ENCODE results near the gene TMEM30A. TPM values are rescaled to one million over a fixed set of nuclear protein-coding genes. Genes with fewer than 3 reads are reported as not detected.
A peak's percentile ranks its signal among the peaks of the same experiment; 100 is the strongest.

Gene TMEM30A
- total RNA-seq, 1 donor from 2014 or later = 44.5 TPM

- DNase-seq (ENCODE audit: low read depth, low spot score) = no peak
- Mint-ChIP-seq H3K36me3 (ENCODE audit: low read depth) (no peaks in the 10 kb centered on the region), H3K27ac (ENCODE audit: unreplicated experiment) (no peak overlapping the region), H3K4me3 (no peak overlapping the region), H3K27me3 (ENCODE audit: low read depth) (peaks cover 25% of the 10 kb centered on the region), H3K4me1 (no peaks in the 10 kb centered on the region), H3K9me3 (no peaks in the 10 kb centered on the region)
- TF ChIP-seq CTCF (conservative IDR thresholded peaks at IDR 0.05) = no peak
Measured at GRCh38 chr6:75249837-75250236, 34.8 kb downstream of the TMEM30A start.

GRCh38 chr6:75246386-75246785, 38.2 kb downstream of the TMEM30A start:
- H3K9me3 Mint-ChIP-seq = no peaks in the 10 kb centered on the region
- no peak overlapping the region for H3K27ac Mint-ChIP-seq (ENCODE audit: unreplicated experiment)
- peak overlapping the region; percentile 38 for H3K4me3 Mint-ChIP-seq
- no peak for DNase-seq (ENCODE audit: low read depth, low spot score)
- peaks cover 16% of the 10 kb centered on the region for H3K4me1 Mint-ChIP-seq
- H3K36me3 Mint-ChIP-seq (ENCODE audit: low read depth) = peaks cover 2% of the 10 kb centered on the region
- no peak for TF ChIP-seq CTCF (conservative IDR thresholded peaks at IDR 0.05)
- peaks cover 26% of the 10 kb centered on the region for H3K27me3 Mint-ChIP-seq (ENCODE audit: low read depth)

- H3K27me3 Mint-ChIP-seq (ENCODE audit: low read depth) = peaks cover 26% of the 10 kb centered on the region
- peak overlapping the region; percentile 97 for H3K4me3 Mint-ChIP-seq
- peak overlapping the region; percentile 93 for H3K27ac Mint-ChIP-seq (ENCODE audit: unreplicated experiment)
- DNase-seq (ENCODE audit: low read depth, low spot score) = no peak
- no peak for TF ChIP-seq CTCF (conservative IDR thresholded peaks at IDR 0.05)
- no peaks in the 10 kb centered on the region for H3K9me3 Mint-ChIP-seq
- H3K36me3 Mint-ChIP-seq (ENCODE audit: low read depth) = peaks cover 2% of the 10 kb centered on the region
- H3K4me1 Mint-ChIP-seq = peaks cover 22% of the 10 kb centered on the region
Measured at GRCh38 chr6:75244063-75244584, 40.5 kb downstream of the TMEM30A start.

GRCh38 chr6:75243333-75244062, 41.1 kb downstream of the TMEM30A start, which contains the start of gene COX7A2:
COX7A2 (minus strand) TSS chr6:75243801; CDS start chr6:75243734, 67 bp downstream.
- Mint-ChIP-seq H3K36me3 (ENCODE audit: low read depth) (peaks cover 2% of the 10 kb centered on the region), H3K4me1 (peaks cover 22% of the 10 kb centered on the region), H3K4me3 (peak within 1 kb of the TSS; percentile 97), H3K9me3 (no peaks in the 10 kb centered on the region), H3K27ac (ENCODE audit: unreplicated experiment) (peak within 1 kb of the TSS; percentile 98), H3K27me3 (ENCODE audit: low read depth) (peaks cover 26% of the 10 kb centered on the region)
- no peak for TF ChIP-seq CTCF (conservative IDR thresholded peaks at IDR 0.05)
- DNase-seq (ENCODE audit: low read depth, low spot score) = peak; percentile 71

- Mint-ChIP-seq H3K27ac (ENCODE audit: unreplicated experiment) (no peak overlapping the region), H3K4me3 (no peak overlapping the region), H3K4me1 (peaks cover 7% of the 10 kb centered on the region), H3K27me3 (ENCODE audit: low read depth) (no peaks in the 10 kb centered on the region), H3K36me3 (ENCODE audit: low read depth) (peaks cover 4% of the 10 kb centered on the region), H3K9me3 (no peaks in the 10 kb centered on the region)
- no peak for TF ChIP-seq CTCF (conservative IDR thresholded peaks at IDR 0.05)
- DNase-seq (ENCODE audit: low read depth, low spot score) = no peak
Measured at GRCh38 chr6:75236630-75237029, 48.0 kb downstream of the TMEM30A start.
